ENCODE results near the gene MAPK7. TPM values are rescaled to one million over a fixed set of nuclear protein-coding genes. Genes with fewer than 3 reads are reported as not detected.

Gene MAPK7
- total RNA-seq, 4 donors from 2014 or later = 34.9 to 95.7 (median 61.1) TPM

DNA sequence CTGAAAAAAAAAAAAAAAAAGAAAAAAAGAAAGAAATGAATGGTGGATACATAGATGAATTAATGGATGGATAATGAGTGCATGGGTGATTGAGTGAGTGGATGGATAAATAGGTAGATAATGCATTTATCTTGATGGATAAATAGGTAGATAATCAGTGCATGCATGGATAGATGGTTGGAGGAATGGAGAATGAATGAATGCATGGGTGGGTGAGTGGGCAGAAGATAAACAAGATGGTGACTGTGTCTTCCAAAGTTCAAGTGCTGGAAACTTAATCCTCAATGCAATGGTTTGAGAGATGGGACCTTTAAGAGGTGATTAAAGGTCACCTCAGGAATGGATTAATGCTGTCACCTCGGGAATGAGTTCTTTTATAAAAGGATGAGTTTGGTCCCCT lies 26.0 kb downstream of the MAPK7 start:
- 70 to 84% methylated on average over 1 of the region's 1 CpG for WGBS, 2 donors
- TF ChIP-seq POLR2A (IDR thresholded peaks at IDR 0.05) = no peak
- TF ChIP-seq, protein P1, sequence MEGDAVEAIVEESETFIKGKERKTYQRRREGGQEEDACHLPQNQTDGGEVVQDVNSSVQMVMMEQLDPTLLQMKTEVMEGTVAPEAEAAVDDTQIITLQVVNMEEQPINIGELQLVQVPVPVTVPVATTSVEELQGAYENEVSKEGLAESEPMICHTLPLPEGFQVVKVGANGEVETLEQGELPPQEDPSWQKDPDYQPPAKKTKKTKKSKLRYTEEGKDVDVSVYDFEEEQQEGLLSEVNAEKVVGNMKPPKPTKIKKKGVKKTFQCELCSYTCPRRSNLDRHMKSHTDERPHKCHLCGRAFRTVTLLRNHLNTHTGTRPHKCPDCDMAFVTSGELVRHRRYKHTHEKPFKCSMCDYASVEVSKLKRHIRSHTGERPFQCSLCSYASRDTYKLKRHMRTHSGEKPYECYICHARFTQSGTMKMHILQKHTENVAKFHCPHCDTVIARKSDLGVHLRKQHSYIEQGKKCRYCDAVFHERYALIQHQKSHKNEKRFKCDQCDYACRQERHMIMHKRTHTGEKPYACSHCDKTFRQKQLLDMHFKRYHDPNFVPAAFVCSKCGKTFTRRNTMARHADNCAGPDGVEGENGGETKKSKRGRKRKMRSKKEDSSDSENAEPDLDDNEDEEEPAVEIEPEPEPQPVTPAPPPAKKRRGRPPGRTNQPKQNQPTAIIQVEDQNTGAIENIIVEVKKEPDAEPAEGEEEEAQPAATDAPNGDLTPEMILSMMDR (IDR thresholded peaks at IDR 0.05) = no peak
- H3K4me3 ChIP-seq (ENCODE audit: low read depth, poor library complexity, severe bottlenecking) = no peak overlapping the region
- no peak for DNase-seq (ENCODE audit: low spot score in 2 of 2)
- intact Hi-C loops (cut with DNase I; ENCODE audit: low total_unique reads) = no loop called here

DNA sequence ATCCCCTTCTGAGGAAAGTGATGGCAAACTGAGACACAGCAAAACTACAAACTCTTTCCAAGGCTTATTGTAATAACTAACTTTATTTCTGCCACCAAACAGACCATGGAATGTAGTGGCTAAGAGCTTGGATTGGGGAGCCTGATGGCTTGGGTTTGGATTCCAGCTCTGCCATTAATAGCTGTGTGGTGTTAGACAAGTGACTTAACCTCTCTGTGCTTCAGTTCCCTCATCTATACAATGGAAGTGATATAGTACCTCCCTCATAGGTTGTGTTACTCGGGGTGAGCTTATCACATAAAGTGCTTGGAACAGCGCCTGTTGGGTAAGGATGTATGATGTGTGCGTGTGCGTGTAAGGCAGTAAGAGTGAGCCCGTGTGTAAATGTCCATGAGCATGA lies 26.8 kb downstream of the MAPK7 start:
- intact Hi-C loops (cut with DNase I; ENCODE audit: low total_unique reads) = no loop called here
- 72 to 93% methylated on average over 5 of the region's 5 CpGs for WGBS, 2 donors

GRCh38 chr17:19407601-19408345 lies 29.5 kb downstream of the MAPK7 start:
- WGBS, 2 donors = 98 to 99% methylated on average over 8 to 10 of the region's 10 CpGs
- H3K4me3 ChIP-seq (ENCODE audit: low read depth, poor library complexity, severe bottlenecking) = no peak overlapping the region
- peak in 1 of 2 donors; percentile 66 for DNase-seq (ENCODE audit: low spot score in 2 of 2)
- TF ChIP-seq, protein P1 (IDR thresholded peaks at IDR 0.05) = no peak
- TF ChIP-seq POLR2A (IDR thresholded peaks at IDR 0.05) = no peak
- intact Hi-C loops (cut with DNase I; ENCODE audit: low total_unique reads) = no loop called here

More for the DNA sequence above, 26.8 kb downstream of the MAPK7 start:
- no peak for DNase-seq (ENCODE audit: low spot score in 2 of 2)
- H3K4me3 ChIP-seq (ENCODE audit: low read depth, poor library complexity, severe bottlenecking) = no peak overlapping the region
- TF ChIP-seq, protein P1 (IDR thresholded peaks at IDR 0.05) = no peak
- TF ChIP-seq POLR2A (IDR thresholded peaks at IDR 0.05) = no peak

DNA sequence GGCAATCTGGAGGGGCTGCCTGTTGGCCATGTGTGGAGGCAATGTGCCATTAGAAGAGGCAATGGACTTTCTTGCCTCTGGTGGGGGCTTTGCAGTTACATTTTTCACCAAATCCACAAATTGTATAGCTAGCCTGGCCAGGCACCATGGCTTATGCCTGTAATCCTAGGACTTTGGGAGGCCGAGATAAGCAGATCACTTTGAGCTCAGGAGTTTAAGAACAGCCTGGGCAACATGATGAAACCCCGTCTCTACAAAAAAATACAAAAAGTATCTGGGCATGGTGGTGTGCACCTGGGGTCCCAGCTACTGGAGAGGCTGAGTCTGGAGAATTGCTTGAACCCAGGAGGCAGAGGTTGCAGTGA lies 30.0 kb downstream of the MAPK7 start:
- WGBS, 2 donors = 97 to 100% methylated on average over 2 of the region's 2 CpGs
- TF ChIP-seq, protein P1 (IDR thresholded peaks at IDR 0.05) = no peak
- TF ChIP-seq POLR2A (IDR thresholded peaks at IDR 0.05) = no peak
- no peak for DNase-seq (ENCODE audit: low spot score in 2 of 2)
- no peak overlapping the region for H3K4me3 ChIP-seq (ENCODE audit: low read depth, poor library complexity, severe bottlenecking)
- intact Hi-C loops (cut with DNase I; ENCODE audit: low total_unique reads) = no loop called here

GRCh38 chr17:19409066-19409465 lies 30.8 kb downstream of the MAPK7 start:
- intact Hi-C loops (cut with DNase I; ENCODE audit: low total_unique reads) = no loop called here
- H3K4me3 ChIP-seq (ENCODE audit: low read depth, poor library complexity, severe bottlenecking) = no peak overlapping the region
- 96 to 100% methylated on average over 3 of the region's 3 CpGs for WGBS, 2 donors
- TF ChIP-seq POLR2A (IDR thresholded peaks at IDR 0.05) = no peak
- TF ChIP-seq, protein P1 (IDR thresholded peaks at IDR 0.05) = no peak
- DNase-seq (ENCODE audit: low spot score in 2 of 2) = peak in 1 of 2 donors; percentile 66

- no peak overlapping the region for H3K4me3 ChIP-seq (ENCODE audit: low read depth, poor library complexity, severe bottlenecking)
- 69 to 80% methylated on average over 3 of the region's 3 CpGs for WGBS, 2 donors
- intact Hi-C loops (cut with DNase I; ENCODE audit: low total_unique reads) = no loop called here
Measured at GRCh38 chr17:19409509-19409908, 31.2 kb downstream of the MAPK7 start.

More at GRCh38 chr17:19409509-19409908, 31.2 kb downstream of the MAPK7 start:
- DNase-seq (ENCODE audit: low spot score in 2 of 2) = no peak
- TF ChIP-seq, protein P1 (IDR thresholded peaks at IDR 0.05) = no peak
- no peak for TF ChIP-seq POLR2A (IDR thresholded peaks at IDR 0.05)

Measured in lower leg skin (tissue), 4 donors.